Tongue (tissue), 3 donors: ENCODE measurements around the gene ACVR1B. TPM values are rescaled to one million over a fixed set of nuclear protein-coding genes. Genes with fewer than 3 reads are reported as not detected.
A peak's percentile ranks its signal among the peaks of the same experiment; 100 is the strongest.

ENCODE experiments used
- DNase-seq: peaks from one replicate; pipeline ENCODE4 v3.0.0-alpha.2; 2015
- small RNA-seq: library from RNA; depleted of rRNA; stranded (forward); fragments of <200 nt; gene quantifications from one replicate; pipeline ENCODE3, GENCODE V24; 2014; ENCODE audit warnings: low replicate concordance
- total RNA-seq: library from RNA; depleted of rRNA; stranded (reverse); fragments of >200 nt; gene quantifications from one replicate; pipeline ENCODE4 v1.2.3, GENCODE V29; 2014

The ACVR1B gene
- total RNA-seq, 1 donor from 2014 or later, result 19.8 TPM

GRCh38 chr12:52044292-52044983 lies 92.9 kb downstream of the ACVR1B start:
- peak; percentile 59 for DNase-seq

GRCh38 chr12:52045794-52046199 lies 94.3 kb downstream of the ACVR1B start:
- DNase-seq, result no peak

Small RNA genes within 50 kb of the gene (small RNA-seq; reads per million reads assigned to genes)
- not detected for gene RNU6-574P

Other genes starting within 250 kb of the ACVR1B start
- 0.72 TPM for gene FIGNL2, start 103.0 kb upstream of the ACVR1B start, total RNA-seq
- not detected for gene ANKRD33, start 63.6 kb upstream of the ACVR1B start, total RNA-seq
- 82.7 TPM for gene ACVRL1, start 44.2 kb upstream of the ACVR1B start, total RNA-seq
- 25.5 TPM for gene TAMALIN, start 55.2 kb downstream of the ACVR1B start, total RNA-seq
- gene NR4A1, start 99.7 kb downstream of the ACVR1B start, total RNA-seq, result 65.6 TPM
- gene ATG101, start 118.3 kb downstream of the ACVR1B start, total RNA-seq, result 30.3 TPM
- gene SMIM41, start 128.0 kb downstream of the ACVR1B start, total RNA-seq, result 0.82 TPM
- 10.3 TPM for gene KRT80, start 240.3 kb downstream of the ACVR1B start, total RNA-seq